NCI-H524 (cell line): ENCODE results near the gene AMPD1.

Experiments used
- DNase-seq, 2 experiments: peaks; one replicate each; lab custom pipeline; 2025; lab: John Stamatoyannopoulos, UW

Gene AMPD1

DNA sequence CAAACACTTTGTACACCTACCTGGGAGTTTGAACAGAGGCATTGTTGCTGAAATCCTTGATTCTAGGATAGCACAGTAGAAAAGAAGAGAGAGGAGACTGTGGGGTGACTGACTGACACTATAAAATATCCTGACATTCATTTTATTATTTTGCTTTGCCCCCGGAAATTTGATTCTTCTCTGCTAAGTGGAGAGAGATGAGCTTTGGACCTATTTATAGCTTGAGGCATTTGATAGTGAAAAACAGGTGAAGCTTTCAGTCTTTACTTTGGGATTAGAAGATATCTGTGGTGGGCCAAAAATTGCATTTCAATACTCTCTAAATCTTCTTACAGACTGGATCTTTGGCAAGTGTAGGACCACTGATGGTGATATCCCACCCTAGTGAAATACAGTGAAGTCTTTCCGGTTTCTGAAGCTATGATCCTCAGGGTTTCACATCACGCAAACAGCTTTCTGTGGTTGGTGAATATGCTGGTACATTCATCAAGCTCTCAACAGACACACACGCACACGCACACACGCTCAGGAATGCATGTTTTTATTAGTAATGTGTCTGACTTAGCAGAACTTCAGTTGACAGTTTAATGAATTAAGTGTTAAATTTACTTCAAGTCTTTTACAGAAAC, at the start of gene AMPD1:
Gene AMPD1, minus strand, starts transcription at position 117 of the 629 bp plus-strand sequence. Its CDS starts 75 bp downstream, at position 42.
- no peak for DNase-seq

DNA sequence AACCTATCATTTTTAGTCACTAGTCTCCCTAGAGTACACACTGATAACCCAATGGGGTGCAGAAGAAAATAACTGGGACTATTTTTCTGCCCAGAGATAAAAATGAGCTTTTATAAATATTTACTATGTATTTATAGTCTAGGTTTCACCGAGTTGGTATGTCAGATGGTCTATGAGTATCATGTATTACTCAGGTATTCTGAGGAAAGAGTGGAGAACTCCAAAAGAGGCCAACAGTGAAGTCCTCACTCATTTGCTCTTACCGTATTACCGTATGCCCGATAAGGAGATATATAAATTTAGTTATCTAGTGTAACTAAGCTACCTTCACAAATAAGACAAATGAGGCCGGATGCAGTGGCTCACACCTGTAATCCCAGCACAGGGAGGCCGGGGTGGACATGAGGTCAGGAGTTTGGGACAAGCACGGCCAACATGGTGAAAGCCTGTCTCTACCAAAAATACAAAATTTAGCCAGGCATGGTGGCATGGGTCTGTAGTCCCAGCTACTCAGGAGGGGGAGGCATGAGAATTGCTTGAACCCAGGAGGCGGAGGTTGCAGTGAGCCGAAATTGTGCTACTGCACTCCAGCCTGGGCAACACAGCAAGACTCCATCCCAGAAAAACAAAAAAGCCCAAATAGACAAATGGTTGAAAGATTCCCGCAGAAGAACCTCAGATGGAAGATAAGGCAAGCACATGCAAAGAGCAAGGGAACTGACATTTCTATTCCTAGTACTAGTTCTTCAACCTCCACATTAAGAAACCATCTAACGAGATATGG, 46.8 kb upstream of the AMPD1 start:
- DNase-seq = no peak

DNA sequence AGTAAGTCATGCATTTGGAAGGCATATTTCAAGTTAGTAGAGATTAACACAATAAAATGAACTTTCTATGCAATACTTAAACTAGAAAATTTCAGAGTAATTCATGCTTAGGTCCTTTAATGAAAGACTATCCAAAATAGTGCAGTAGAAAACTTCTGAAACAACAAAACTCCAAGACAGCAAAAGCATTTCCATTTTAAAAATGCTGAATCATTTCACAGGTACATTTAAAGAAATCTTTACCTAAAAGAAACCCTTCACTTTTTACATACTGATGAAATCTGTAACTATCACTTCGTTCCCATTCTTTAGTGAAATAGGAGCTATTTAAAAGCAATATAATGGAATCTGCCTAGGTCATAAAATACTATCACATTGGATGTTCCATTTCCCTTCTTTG, 45.0 kb upstream of the AMPD1 start:
- DNase-seq = no peak

DNA sequence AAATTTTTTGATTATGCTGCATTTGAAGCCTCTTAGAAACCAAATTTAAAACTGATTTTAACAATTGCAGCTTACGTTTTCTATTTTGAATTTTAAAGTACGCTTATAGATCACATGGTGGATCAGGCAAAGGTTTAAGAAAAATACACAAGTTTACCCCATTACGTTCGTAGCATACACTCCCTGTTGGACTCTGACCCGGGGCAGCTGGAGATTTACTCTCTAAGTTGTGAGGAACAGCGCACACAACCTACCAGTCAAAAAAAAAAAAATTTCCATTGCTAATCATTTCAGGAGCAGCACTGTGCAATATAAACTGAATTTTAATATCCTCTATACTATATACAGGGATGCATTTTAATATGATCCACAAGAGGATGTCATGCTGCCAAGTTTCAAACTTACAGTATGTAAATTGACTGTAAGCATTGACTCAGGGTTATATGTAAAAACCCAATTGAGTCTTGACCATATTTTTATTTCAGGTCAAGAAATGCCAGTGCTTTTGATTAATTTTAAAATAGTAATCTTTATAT, 42.0 kb upstream of the AMPD1 start:
- DNase-seq = no peak

DNA sequence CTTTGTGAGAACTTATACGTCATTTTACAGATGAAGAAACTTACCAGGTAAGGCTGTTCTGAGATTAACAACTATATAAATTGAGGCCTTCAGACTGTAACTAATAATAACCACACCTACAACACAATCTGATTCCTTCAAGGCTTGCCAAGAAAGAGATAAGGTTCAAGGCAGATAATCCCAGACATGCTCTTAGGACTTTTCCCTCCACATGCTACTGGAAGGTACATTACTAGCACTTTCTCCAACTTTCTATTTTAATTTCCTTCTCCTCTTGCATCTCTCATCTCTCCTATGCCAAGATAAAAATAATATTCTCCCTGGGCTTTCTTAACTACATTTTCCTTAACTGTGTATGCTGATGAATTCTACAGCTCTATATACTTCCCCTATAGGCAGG, 40.1 kb upstream of the AMPD1 start:
- DNase-seq = no peak

DNA sequence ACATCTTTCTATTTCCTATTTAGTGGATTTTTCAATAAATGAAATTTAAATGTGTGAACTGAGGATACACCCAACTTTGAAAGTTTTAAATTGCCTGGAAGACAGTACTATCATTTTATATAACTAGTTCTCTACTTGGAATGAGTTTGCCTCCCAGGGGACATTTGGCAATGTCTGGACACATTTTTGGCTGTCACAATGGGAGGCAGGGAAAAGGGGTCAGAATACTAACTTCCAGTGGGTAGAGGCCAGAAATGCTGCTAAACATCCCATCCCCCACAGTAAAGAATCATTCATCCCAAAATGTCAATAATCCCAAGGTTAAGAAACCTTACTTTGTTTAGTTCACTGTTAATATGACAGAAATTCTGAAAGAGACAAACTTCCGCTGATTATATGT, 34.4 kb upstream of the AMPD1 start:
- no peak for DNase-seq

DNA sequence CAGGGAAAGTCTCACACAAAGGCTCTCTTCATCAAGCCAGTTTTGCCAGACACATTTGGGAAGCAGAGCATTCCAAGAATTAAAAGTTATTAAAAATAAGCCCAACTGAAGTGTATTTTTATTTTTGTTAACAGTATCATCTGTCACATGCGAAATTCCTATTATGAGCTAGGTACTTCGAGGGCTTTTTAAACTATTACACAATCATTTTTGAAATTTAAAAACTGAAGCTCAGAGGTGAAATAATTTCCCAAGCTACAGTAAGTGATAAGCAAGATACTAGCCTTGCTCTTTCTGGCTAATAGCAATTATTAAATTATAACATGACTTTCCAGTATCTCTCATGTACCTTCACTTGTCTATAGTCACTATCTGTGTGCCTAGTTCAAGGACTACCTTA, 33.2 kb upstream of the AMPD1 start:
- DNase-seq = no peak

DNA sequence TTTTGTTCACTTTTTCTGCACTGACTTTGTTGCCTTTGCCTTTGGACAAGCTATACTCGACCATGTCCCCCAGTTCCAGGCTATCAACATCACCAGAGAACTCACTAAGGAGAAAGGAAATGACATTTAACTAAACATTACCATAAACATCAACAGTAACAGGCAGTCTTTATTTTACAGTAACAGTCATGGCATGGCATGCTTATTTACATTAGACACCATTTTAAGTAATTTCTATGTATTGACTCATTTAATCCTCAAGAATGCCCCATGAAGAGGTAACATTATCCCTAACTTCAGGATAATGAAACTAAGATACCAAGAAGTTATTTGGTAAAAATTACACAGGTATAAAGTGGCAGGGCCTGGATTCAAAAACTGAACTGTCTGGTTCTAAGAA, 29.9 kb upstream of the AMPD1 start:
- no peak for DNase-seq

DNA sequence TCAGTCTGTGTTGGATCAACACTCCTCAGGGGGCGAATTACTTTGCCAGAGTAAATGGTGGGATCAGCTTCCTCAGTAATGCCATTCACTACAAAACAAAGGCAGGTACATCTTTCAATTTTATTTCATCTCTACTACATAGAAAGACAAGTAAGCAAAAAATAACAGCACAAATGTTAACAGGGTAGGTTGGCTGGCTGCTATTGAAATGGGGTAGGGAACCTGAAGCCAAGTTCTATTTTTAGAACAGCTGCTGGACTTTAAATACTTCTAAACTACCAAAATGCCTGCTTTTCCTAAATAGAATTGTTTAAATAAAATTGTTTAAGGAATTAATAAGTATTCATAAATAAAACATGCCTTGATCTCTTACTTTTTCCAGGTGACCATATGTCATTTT, 28.6 kb upstream of the AMPD1 start:
- no peak for DNase-seq

DNA sequence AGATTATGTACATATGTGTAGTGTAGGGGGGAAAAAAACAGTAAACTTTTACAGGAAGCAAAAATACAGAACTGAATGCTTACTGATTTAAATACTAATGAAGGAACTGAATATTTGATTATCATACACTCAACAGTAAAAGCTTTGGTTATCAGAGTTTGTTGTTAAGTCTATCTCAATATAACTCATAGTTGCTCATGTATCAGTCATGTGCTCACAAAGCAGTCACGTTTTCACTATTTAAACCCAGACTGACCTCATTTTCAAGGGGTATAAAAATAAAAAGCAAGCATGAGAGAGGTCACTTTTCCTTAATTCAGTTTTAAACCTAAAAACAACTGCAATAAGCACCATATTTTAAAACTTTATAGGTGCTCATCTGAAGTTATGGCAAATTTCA, 28.1 kb upstream of the AMPD1 start:
- DNase-seq = no peak

DNA sequence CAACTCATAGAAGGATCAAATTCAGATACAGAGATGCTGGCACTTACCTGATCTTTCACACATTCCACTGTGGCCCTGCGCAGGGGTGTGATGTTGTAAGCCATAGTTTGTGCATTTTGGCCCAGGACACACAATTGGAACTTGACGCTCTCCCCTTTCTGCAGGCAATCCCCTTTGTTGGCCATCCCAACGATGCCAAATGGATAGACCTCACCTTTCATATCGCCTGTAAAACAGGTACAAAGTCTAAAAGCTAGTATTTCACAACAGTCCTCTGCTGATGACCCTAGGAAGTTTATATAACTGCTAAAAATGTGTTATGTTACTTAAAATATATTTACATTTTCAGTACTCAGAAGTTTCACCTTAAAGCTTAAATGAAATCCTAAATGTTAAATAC, 25.1 kb upstream of the AMPD1 start:
- no peak for DNase-seq

DNA sequence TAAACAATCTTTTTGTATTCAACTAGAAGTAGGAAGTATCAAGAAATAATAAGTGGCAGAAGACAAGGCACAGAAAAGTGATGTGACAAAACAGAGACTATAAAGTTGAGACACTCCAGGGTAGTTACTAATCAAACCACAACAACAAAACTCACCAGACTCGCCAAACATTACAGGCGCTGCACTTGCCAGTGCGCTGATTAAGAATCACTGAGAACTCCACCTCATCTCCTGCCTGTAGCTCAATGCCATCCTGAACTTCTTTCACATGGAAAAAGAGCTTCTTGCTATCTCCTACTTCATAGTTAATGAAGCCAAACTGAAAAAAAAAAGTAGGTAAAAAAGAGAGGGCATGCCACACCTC, 24.1 kb upstream of the AMPD1 start:
- DNase-seq = no peak

DNA sequence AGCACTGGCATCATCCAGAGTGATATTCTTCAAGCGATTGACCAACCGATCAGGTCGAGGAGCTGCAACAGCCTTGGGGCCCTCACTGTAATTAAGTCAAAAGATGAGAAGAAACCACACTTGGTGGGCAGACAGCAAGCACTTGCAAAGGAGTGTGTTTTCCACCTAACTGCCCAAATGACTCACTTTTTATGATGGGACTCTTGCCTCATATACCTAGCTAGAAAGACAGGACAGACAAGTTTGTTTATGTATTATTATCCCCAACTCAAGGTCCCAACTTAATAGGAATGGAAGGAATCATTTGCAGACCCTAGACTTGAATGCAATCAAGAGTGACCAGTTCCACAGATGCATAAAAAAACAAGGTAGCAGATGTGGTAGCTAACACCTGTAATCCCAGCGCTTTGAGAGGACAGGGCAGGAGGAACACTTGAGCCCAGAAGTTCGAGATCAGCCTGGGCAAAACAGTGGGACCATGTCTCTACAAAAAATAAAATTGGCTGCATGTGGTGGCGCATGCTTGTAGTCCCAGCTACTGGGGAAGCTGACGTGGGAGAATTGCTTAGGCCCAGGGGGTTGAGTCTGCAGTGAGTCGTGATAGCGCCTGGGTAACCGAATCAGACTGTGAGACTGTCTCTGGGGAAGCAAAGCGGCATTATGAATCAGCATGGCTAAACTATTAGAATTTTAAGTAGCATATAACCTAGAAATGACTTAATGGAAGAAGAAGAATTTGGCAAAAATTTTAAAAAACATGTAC, 23.5 kb upstream of the AMPD1 start:
- DNase-seq = no peak

DNA sequence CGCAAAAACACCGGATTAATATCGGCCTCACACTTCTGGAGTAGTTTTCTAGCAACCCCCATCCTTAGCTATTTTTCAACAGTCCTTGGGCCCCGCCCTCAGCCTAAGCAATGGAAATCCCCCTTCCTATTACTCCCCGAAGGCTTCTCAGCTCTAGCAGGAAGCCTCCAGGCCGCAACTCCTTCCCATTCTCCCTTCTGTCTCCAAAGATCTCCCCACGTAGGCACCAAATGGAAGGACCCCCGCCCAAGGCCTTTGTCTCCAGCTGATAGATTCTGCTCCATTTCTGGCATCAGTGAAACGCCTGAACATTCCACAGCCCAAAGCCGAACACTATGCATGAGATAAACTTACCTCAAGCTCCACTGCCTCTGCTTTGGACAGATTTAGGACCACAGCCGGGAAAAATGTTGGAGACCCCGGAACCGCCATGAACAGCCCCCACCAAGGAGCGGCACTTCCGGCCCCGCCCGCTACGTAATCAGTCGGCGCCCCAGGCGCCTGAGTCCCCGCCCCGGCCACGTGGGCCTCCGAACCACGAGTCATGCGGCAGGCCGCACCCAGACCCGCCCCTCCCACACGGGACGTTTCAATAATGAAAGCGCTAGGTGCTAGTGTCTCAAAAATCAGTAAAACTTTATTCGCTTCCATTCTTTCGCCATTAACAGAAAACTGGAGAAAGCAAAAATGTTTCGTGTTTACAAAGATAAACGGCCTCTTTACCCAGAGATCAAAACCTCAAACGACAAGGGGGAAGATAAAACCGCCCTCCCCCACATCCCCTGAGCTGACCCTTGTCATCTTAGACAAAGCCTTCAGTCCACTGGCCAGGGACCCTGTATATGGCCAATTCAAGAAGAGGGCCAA, 21.2 kb upstream of the AMPD1 start, which contains the start of gene NRAS:
Gene NRAS, minus strand, starts transcription at position 468 of the 867 bp plus-strand sequence. CDS start 611 bp downstream, outside the sequence.
- DNase-seq = peak; percentile 20 to 83

DNA sequence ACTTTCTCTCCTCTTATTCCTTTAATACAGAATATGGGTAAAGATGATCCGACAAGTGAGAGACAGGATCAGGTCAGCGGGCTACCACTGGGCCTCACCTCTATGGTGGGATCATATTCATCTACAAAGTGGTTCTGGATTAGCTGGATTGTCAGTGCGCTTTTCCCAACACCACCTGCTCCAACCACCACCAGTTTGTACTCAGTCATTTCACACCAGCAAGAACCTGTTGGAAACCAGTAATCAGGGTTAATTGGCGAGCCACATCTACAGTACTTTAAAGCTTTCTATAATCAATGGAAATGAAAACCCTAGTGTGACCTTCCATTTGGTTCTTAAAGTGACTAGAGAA, 20.6 kb upstream of the AMPD1 start:
- DNase-seq = no peak

DNA sequence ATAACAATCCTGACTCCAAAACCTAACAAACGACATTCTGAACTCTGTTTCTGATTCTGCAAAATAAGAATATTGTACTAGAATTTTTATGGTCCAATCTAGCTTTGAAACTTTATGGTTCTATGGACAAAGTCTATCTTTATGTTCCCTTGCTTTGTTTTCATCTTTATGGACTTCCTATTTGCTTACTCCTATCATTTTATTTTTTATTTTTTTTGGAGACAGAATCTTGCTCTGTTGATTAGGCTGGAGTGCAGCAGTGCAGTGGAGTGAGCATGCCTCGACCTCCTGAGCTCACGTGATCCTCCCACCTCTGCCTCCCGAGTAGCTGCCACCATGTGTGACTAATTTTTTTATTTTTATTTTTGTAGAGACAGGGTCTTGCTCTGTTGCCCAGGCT, 17.6 kb upstream of the AMPD1 start:
- DNase-seq = no peak

DNA sequence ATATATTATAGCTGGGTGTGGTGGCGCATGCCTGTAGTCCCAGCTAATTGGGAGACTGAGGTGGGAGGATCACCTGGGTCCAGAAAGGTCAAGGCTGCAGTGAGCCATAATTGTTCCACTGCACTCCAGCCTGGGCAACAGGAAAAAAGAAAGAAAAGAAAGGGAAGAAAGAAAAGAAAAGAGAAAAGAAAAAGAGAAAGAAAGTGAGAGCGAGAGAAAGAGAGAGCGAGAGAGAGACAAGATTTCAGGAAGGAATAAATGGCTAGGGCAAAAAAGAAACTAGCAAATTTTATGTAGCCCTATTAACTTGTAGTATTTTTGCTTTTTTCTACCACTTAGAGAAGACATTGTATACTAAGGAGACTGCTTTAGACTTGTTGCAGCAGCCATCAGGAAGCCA, 15.0 kb upstream of the AMPD1 start:
- DNase-seq = no peak

DNA sequence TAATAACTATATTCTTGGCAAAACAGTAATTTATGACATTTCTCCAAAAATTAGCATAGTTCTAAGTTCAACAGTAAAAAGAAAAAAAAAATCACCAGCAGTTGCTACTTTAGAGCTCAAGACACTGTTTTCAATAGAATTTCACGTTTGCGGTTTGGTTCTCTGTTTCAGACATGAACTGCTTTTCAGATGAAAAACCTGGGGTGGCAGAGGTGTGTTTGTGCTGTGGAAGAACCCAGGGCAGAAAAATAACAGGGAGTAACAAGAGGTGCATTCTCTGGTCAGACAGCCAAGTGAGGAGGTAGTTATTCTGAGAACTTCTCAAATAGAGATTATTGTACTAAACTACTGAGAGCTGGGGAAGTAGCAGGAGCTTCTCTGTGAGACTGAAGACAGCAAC, 12.3 kb upstream of the AMPD1 start:
- DNase-seq = no peak

DNA sequence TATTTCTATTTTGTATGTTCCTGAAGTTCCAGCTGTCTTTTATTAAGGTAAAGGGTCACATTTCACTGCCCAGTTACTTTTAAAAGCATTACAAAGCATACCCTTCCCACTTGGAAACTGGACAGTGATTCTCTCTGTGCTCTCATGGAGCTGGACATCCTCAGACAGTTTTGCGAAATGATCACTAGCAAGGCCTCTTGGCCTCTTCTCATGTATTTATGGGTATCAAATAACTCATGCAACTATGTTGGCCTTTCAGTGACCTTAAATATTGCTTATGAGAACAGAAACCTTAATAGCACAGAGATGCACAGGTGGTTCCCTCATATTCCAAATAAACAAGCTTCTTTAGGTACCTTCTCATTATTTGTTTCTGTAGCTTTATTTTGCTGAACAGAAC, 7.9 kb upstream of the AMPD1 start:
- DNase-seq = no peak

DNA sequence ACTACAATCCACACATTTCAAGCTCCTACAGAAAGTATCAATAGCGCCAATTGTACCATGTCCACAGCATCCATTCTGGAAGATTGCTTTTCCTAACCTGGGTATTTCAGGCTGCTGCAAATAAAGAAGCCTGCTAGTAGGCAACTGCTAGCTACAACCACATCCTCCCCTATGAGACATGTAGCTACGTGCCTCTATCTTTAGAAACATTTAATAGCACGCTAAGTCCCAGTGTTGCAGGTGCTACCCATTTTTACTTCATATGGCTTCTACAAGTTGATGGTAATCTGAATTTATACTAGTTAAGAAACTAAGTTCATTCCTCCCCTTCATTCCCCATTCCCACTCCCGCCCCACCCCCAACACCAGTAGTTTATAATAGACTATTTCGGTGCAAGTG, 7.4 kb upstream of the AMPD1 start:
- no peak for DNase-seq

DNA sequence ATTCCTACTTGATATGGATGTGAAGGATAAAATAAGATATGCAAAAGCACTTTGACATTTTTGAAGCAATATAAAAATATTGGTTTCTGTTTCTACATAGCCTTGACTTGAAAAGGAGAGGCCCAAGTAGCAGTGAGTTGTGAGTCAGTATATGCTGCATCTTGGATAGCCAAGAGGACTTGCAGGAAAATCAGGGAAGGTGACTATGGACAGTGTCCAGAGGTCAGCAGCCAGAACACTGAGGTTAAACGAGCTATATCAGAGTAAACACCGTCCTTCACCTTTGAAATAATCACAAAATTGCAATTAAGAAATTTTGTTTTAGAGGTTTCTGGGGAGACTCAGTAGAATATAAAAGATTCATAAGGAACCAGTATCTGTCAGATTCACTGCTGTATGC, 6.6 kb upstream of the AMPD1 start:
- no peak for DNase-seq

DNA sequence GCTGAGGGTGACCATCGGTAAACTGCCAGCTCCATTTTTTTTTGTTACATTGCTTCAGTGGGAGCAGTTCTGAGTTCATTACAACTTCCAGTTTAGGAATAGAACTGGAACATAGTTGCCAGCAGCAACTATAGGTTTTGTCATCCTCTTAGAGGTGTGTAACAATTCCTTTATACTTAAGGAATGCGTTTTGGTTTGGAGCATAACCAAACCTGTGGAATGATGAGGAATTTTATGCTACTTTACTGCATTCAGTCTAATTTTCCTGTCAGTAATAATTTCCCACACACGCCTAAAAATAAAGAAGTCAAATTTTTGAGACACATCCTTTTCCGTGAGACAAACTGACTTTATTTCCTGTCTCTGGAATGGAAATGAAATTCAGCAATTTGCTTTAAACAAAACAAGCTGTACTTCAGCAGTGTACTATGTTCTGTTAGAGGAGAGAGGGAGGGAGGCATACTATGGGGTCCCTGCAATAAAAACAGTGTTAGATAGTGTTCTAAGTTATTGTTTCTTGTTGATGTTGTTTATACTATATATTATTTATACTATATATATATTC, 4.8 kb upstream of the AMPD1 start:
- DNase-seq = no peak
